Measurements from ENCODE around the gene PHLDA3.

PHLDA3 gene

GRCh38 chr1:201469645-201470074 is 672 bp upstream of the PHLDA3 start:
- no peak overlapping the region for H3K27ac Mint-ChIP-seq
- H3K27me3 Mint-ChIP-seq, result peaks cover 47% of the 10 kb centered on the region
- H3K4me3 Mint-ChIP-seq, result peak overlapping the region; percentile 43

GRCh38 chr1:201468501-201468843 is 516 bp downstream of the PHLDA3 start:
- DNase-seq, result peak; percentile 17
- H3K27me3 Mint-ChIP-seq, result peaks cover 45% of the 10 kb centered on the region

More at GRCh38 chr1:201469645-201470074, 672 bp upstream of the PHLDA3 start:
- Mint-ChIP-seq H3K9me3 (no peaks in the 10 kb centered on the region), H3K36me3 (ENCODE audit: low read depth) (no peaks in the 10 kb centered on the region), H3K4me1 (peaks cover 7% of the 10 kb centered on the region)
- DNase-seq (no peak), ATAC-seq (no peak)

GRCh38 chr1:201466492-201466891 is 2.5 kb downstream of the PHLDA3 start:
- Mint-ChIP-seq H3K27ac (no peak overlapping the region), H3K9me3 (no peaks in the 10 kb centered on the region), H3K4me1 (peaks cover 7% of the 10 kb centered on the region), H3K36me3 (ENCODE audit: low read depth) (no peaks in the 10 kb centered on the region), H3K27me3 (peaks cover 38% of the 10 kb centered on the region), H3K4me3 (no peak overlapping the region)
- no peak for DNase-seq
- ATAC-seq, result no peak

More at GRCh38 chr1:201468501-201468843, 516 bp downstream of the PHLDA3 start:
- Mint-ChIP-seq H3K9me3 (no peaks in the 10 kb centered on the region), H3K4me1 (peaks cover 7% of the 10 kb centered on the region), H3K36me3 (ENCODE audit: low read depth) (no peaks in the 10 kb centered on the region), H3K4me3 (peak overlapping the region; percentile 38), H3K27ac (no peak overlapping the region)
- peak; percentile 9 for ATAC-seq

GRCh38 chr1:201465698-201466290 is 3.2 kb downstream of the PHLDA3 start:
- H3K36me3 Mint-ChIP-seq (ENCODE audit: low read depth), result no peaks in the 10 kb centered on the region
- no peak for ATAC-seq
- H3K27ac Mint-ChIP-seq, result no peak overlapping the region
- H3K9me3 Mint-ChIP-seq, result no peaks in the 10 kb centered on the region
- H3K27me3 Mint-ChIP-seq, result peaks cover 33% of the 10 kb centered on the region
- DNase-seq, result no peak
- H3K4me1 Mint-ChIP-seq, result peaks cover 7% of the 10 kb centered on the region
- no peak overlapping the region for H3K4me3 Mint-ChIP-seq

- Mint-ChIP-seq H3K4me1 (peaks cover 3% of the 10 kb centered on the region), H3K36me3 (ENCODE audit: low read depth) (no peaks in the 10 kb centered on the region), H3K27ac (no peak overlapping the region), H3K27me3 (peaks cover 14% of the 10 kb centered on the region), H3K4me3 (no peak overlapping the region), H3K9me3 (no peaks in the 10 kb centered on the region)
- no peak for ATAC-seq
- no peak for DNase-seq
These were observed 5.9 kb downstream of the PHLDA3 start for GRCh38 chr1:201463071-201463552.

GRCh38 chr1:201461645-201462441 is 7.1 kb downstream of the PHLDA3 start:
- H3K27me3 Mint-ChIP-seq, result peaks cover 9% of the 10 kb centered on the region
- peaks cover 1% of the 10 kb centered on the region for H3K4me1 Mint-ChIP-seq
- no peaks in the 10 kb centered on the region for H3K36me3 Mint-ChIP-seq (ENCODE audit: low read depth)
- H3K27ac Mint-ChIP-seq, result no peak overlapping the region
- peak; percentile 27 for ATAC-seq
- no peak for DNase-seq
- H3K4me3 Mint-ChIP-seq, result no peak overlapping the region
- H3K9me3 Mint-ChIP-seq, result no peaks in the 10 kb centered on the region

- Mint-ChIP-seq H3K4me1 (peaks cover 2% of the 10 kb centered on the region), H3K27ac (no peak overlapping the region), H3K36me3 (ENCODE audit: low read depth) (no peaks in the 10 kb centered on the region), H3K4me3 (no peak overlapping the region), H3K9me3 (no peaks in the 10 kb centered on the region), H3K27me3 (peaks cover 8% of the 10 kb centered on the region)
- no peak for ATAC-seq
- no peak for DNase-seq
These were observed 8.0 kb downstream of the PHLDA3 start for GRCh38 chr1:201460814-201461644.

GRCh38 chr1:201459775-201460174 is 9.2 kb downstream of the PHLDA3 start:
- no peak for DNase-seq
- ATAC-seq, result no peak
- Mint-ChIP-seq H3K27ac (no peak overlapping the region), H3K4me3 (no peak overlapping the region), H3K4me1 (peaks cover 2% of the 10 kb centered on the region), H3K27me3 (peaks cover 8% of the 10 kb centered on the region), H3K36me3 (ENCODE audit: low read depth) (no peaks in the 10 kb centered on the region), H3K9me3 (no peaks in the 10 kb centered on the region)

- ATAC-seq, result no peak
- no peaks in the 10 kb centered on the region for H3K9me3 Mint-ChIP-seq
These were observed 9.9 kb downstream of the PHLDA3 start for GRCh38 chr1:201459052-201459451.

GRCh38 chr1:201457508-201457960 is 11.5 kb downstream of the PHLDA3 start:
- Mint-ChIP-seq H3K36me3 (ENCODE audit: low read depth) (no peaks in the 10 kb centered on the region), H3K4me3 (no peak overlapping the region), H3K27me3 (peaks cover 10% of the 10 kb centered on the region), H3K27ac (no peak overlapping the region), H3K9me3 (no peaks in the 10 kb centered on the region), H3K4me1 (peaks cover 10% of the 10 kb centered on the region)
- ATAC-seq (no peak), DNase-seq (no peak)

More at GRCh38 chr1:201459052-201459451, 9.9 kb downstream of the PHLDA3 start:
- DNase-seq, result no peak
- Mint-ChIP-seq H3K27ac (peak overlapping the region; percentile 55), H3K36me3 (ENCODE audit: low read depth) (no peaks in the 10 kb centered on the region), H3K27me3 (peaks cover 8% of the 10 kb centered on the region), H3K4me3 (no peak overlapping the region), H3K4me1 (peaks cover 8% of the 10 kb centered on the region)

GRCh38 chr1:201456499-201457309 is 12.3 kb downstream of the PHLDA3 start:
- H3K9me3 Mint-ChIP-seq, result no peaks in the 10 kb centered on the region
- H3K27ac Mint-ChIP-seq, result no peak overlapping the region
- ATAC-seq, result no peak
- no peak overlapping the region for H3K4me3 Mint-ChIP-seq
- H3K27me3 Mint-ChIP-seq, result peaks cover 13% of the 10 kb centered on the region
- DNase-seq, result no peak
- peaks cover 10% of the 10 kb centered on the region for H3K4me1 Mint-ChIP-seq
- H3K36me3 Mint-ChIP-seq (ENCODE audit: low read depth), result no peaks in the 10 kb centered on the region

GRCh38 chr1:201455098-201455497 is 13.9 kb downstream of the PHLDA3 start:
- Mint-ChIP-seq H3K36me3 (ENCODE audit: low read depth) (no peaks in the 10 kb centered on the region), H3K27ac (no peak overlapping the region), H3K4me3 (no peak overlapping the region), H3K9me3 (no peaks in the 10 kb centered on the region), H3K4me1 (peaks cover 10% of the 10 kb centered on the region), H3K27me3 (peaks cover 16% of the 10 kb centered on the region)
- no peak for ATAC-seq
- DNase-seq, result no peak

GRCh38 chr1:201454608-201455007 is 14.4 kb downstream of the PHLDA3 start:
- Mint-ChIP-seq H3K4me1 (peaks cover 10% of the 10 kb centered on the region), H3K27ac (no peak overlapping the region), H3K36me3 (ENCODE audit: low read depth) (no peaks in the 10 kb centered on the region), H3K27me3 (peaks cover 19% of the 10 kb centered on the region), H3K9me3 (no peaks in the 10 kb centered on the region), H3K4me3 (no peak overlapping the region)
- ATAC-seq (no peak), DNase-seq (no peak)

- ATAC-seq (no peak), DNase-seq (no peak)
- Mint-ChIP-seq H3K27me3 (peaks cover 17% of the 10 kb centered on the region), H3K27ac (no peak overlapping the region), H3K9me3 (no peaks in the 10 kb centered on the region), H3K36me3 (ENCODE audit: low read depth) (no peaks in the 10 kb centered on the region), H3K4me3 (no peak overlapping the region), H3K4me1 (peaks cover 12% of the 10 kb centered on the region)
These were observed 16.1 kb downstream of the PHLDA3 start for GRCh38 chr1:201452866-201453265.
